ENCODE measurements around the gene PTPN1.

PTPN1 gene

DNA sequence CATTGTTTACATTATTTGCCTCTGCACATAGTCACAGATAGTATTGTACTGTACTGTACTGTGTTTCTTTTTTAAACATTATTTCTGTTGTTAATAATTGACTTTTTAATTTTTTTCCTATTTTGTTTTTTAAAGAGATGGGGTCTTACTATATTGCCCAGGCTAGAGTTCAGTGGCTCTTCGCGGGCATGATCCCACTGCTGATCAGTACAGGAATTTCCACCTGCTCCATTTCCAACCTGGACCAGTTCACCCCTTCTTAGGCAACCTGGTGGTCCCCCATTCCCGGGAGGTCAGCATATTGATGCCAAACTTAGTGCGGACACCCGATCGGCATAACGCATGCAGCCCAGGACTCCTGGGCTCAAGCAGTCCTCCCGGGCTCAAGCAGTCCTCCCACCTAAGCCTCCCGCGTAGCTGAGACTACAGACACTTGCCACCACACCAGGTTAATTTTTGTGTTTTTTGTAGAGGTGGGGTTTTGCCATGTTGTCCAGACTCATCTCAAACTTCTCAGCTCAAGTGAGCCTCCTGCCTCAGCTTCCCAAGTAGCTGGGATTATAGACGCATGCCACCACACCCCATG lies 47.5 kb downstream of the PTPN1 start:
- DNase-seq (ENCODE audit: low read depth): no peak
- H3K4me3 ChIP-seq (replicated peaks; ENCODE audit: low read depth, low read length): no peak overlapping the region
- no peak for TF ChIP-seq CTCF (IDR thresholded peaks at IDR 0.05; ENCODE audit: low read length, missing control alignments)

- DNase-seq (ENCODE audit: low read depth): peak; percentile 81
- no peak for TF ChIP-seq CTCF (IDR thresholded peaks at IDR 0.05; ENCODE audit: low read length, missing control alignments)
- no peak overlapping the region for H3K4me3 ChIP-seq (replicated peaks; ENCODE audit: low read depth, low read length)
Observed at GRCh38 chr20:50558483-50558925, 48.3 kb downstream of the PTPN1 start.

DNA sequence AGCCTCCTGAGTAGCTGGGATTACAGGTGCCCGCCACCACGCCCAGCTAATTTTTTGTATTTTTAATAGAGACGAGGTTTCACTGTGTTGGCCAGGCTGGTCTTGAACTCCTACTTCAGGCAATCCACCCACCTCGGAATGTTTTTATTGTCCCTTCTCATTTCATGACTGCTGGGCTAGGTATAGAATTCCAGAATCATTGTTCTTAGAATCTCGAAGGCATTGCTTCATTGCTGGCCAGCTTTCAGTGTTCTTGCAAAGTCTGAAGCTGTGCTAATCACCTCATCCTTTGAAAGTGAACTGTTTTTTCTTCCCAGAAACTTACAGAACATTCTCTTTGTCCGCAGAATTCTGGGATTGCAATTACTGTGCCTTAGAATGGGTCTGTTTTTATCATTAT lies 49.0 kb downstream of the PTPN1 start:
- H3K4me3 ChIP-seq (replicated peaks; ENCODE audit: low read depth, low read length): no peak overlapping the region
- no peak for TF ChIP-seq CTCF (IDR thresholded peaks at IDR 0.05; ENCODE audit: low read length, missing control alignments)
- peak; percentile 53 for DNase-seq (ENCODE audit: low read depth)

DNA sequence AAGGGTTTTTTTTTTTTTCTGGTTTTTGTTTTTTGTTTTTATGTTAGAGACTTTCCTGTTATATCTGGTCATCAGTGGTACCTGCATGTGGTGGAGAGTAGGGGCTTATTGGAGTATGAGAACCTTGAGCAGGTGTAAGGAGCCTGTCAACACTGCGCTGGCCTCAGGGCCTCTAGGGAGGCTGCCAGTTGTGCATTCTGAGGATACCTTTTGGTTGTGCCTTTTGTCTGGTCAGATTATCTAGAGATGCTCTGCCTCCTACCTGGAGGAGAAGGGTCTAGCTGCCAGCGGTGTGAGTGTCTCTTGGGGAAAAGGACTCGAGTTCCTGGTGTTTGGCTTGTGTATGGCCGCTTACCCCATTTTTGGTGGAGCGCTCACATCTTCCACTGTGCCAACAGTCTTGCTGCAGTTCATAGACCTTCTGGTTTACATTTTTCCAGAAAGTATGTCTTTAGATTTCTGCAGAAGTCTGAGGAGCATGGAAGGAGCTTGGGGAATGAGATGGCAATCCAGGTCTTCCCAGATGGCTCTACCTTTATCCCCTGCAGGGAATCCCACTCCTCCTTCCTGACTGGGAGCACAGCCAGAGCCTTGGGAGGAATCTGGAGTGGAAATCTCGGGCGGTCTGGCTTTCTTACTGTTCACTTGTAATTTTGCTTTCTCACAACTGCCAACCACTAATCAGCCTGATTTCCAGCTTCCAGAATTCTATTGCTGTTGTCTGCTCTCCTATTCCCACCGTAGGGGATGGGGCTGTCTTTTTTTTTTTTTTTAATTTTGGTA lies 49.9 kb downstream of the PTPN1 start:
- no peak for DNase-seq (ENCODE audit: low read depth)
- no peak overlapping the region for H3K4me3 ChIP-seq (replicated peaks; ENCODE audit: low read depth, low read length)
- TF ChIP-seq CTCF (IDR thresholded peaks at IDR 0.05; ENCODE audit: low read length, missing control alignments): no peak

GRCh38 chr20:50560867-50561266 lies 50.7 kb downstream of the PTPN1 start:
- no peak overlapping the region for H3K4me3 ChIP-seq (replicated peaks; ENCODE audit: low read depth, low read length)

DNA sequence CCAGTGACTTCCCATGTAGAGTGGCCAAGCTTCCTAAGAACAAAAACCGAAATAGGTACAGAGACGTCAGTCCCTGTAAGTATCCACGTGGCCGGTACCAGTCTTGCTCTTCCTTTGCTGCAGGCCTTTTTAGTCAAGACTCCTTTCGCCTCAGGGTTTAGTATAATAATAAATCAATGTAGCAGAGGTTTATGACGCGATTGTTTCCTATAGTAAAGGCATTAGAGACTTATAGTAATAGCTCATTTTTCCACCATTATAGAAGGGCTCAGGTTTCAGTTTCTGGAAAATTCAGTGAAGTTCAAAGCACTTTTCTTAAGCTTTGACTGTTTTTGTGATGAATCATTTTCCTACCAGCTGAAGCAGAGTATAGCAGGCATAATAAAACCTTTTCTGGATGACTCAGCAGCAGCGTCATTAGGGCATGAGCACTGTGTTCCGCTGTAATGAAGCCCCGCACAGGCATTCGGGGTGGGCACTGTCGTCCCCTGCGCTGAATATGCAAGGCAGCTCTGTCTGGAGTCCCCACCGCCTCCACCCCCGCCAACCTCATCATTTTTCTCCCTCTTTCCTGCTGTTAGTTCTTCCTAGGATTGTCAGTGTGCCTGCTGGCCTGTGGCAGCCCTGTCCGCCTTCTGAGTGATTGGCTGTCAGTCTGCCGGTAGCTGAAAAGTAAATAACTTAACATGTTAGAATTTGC lies 51.3 kb downstream of the PTPN1 start:
- peak; percentile 94 for DNase-seq (ENCODE audit: low read depth)
- TF ChIP-seq CTCF (IDR thresholded peaks at IDR 0.05; ENCODE audit: low read length, missing control alignments): no peak
- no peak overlapping the region for H3K4me3 ChIP-seq (replicated peaks; ENCODE audit: low read depth, low read length)

More at GRCh38 chr20:50560867-50561266, 50.7 kb downstream of the PTPN1 start:
- no peak for TF ChIP-seq CTCF (IDR thresholded peaks at IDR 0.05; ENCODE audit: low read length, missing control alignments)
- DNase-seq (ENCODE audit: low read depth): no peak

All from fibroblast of pulmonary artery (primary cell).